HG03064 (cell line): Measurements from ENCODE around the gene BGN.

Experiments
- ATAC-seq: cut with Tn5 transposase; IDR thresholded peaks from one replicate; pipeline ENCODE4 v1.9.1; 2021; ENCODE audit warnings: low read depth; ENCODE audit not compliant: unreplicated experiment

Gene BGN

DNA sequence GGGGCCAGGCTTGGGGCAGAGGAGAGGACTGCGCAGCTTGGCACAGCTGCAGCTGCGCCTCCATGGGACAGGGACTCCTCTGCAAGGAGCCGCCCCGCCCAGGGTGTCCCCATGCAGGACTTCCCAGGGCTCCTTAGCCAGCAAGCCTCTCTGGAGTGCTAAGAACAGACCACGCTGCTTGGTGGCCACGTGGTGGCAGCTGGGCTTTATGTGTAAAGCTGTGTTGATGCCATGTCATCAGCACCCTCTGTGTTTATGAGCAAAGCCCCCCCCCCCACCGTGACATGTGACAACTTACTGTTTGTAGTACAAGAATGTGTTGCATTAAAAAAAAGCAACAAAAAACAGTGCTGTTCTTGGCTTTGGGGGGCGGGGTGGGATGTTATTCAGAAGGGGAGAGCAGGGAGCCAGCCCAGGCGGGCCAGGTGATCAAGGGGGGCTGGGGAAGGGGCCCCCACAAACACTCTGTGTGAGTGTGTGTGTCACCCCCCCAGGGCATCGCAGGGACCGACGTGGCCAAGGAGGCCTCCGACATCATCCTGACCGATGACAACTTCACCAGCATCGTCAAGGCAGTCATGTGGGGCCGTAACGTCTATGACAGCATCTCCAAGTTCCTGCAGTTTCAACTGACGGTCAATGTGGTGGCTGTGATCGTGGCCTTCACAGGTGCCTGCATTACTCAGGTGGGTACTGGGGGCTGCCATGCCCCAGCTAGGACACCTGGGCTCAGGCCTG lies 63.0 kb downstream of the BGN start:
- ATAC-seq: no peak
